GM21526 (cell line): ENCODE data around the gene ZNF770.
"Not testable (repeated sequence)": the region's sequence is repeated elsewhere in the genome, so short reads cannot be mapped to it uniquely, and the experiment has no call there.

Experiments
- ATAC-seq: cut with Tn5 transposase; IDR thresholded peaks from one replicate; pipeline ENCODE4 v1.9.1; 2021; ENCODE audit warnings: moderate library complexity; ENCODE audit not compliant: unreplicated experiment, low FRiP score

The ZNF770 gene

DNA sequence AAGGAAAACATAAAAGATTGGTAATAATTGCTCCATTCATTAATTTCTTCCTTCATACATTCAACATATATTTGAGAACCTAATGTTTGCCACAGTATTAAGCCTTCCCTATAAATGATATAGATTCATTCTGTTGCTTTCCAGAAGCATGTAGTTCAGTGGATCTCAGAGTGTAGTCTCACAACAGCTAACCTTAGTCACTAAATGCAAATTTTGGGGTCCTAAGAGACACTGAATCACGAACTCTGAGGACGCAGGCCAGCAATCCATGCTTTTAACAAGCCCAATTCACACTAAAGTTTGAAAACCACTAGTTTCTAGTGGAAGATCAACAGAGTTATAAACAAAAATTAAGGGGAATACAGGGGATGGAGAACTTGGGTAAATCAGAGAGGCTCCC lies 11.3 kb downstream of the ZNF770 start:
- ATAC-seq, result no peak

DNA sequence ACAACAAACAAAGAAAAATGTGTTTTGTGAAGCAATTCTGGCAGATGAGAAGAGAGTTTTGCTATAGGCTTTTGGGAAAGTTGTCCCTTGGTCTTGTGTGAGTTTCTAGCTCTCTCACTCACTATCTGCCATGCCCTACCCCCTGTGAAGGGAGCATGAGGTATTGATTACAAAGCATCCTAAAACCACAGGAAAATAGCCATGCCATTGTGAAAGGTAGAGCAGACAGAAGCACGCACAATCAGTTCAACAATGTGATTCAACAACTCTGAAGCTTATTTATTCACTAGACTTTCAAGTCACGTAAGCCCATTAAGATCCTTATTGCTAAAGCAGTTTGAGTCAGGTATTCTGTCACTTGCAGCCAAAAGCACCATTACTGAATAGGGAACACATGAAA lies 12.0 kb downstream of the ZNF770 start:
- ATAC-seq, result no peak

DNA sequence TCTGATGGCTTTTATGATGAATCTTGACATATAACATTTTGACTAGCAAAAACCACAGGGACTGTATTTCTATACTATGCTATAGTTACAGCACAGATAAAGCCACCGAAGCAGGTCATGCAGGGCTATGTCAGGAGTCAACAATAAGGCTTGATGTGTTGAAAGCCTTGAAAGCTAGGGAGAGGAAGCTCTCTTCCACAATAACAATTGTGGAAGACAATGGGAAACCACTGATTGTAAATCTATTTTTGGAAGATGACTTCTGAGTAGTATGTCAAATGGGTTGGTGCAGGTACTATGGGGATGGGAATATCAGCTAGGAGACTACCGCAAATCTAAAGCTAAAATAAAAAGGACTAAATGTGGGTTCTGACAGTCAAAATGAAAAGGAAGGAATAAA lies 14.6 kb downstream of the ZNF770 start:
- ATAC-seq, result no peak

DNA sequence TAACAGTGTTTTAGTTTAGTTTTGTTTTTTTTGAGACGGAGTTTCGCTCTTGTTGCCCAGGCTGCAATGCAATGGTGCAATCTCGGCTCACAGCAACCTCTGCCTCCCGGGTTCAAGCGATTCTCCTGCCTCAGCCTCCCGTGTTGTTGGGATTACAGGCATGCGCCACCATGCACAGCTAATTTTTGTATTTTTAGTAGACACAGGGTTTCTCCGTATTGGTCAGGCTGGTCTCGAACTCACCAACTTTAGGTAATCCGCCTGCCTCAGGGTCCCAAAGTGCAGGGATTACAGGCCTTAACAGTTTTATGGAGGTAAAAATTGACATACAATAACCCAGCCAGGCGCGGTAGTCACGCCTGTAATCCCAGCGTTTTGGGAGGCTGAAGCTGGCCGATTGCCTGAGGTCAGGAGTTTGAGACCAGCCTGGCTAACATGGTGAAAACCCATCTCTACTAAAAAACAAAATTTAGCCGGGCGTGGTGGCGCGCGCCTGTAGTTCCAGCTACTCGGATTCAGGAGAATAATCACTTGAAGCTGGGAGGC lies 17.9 kb downstream of the ZNF770 start:
- not testable (repeated sequence) for ATAC-seq

DNA sequence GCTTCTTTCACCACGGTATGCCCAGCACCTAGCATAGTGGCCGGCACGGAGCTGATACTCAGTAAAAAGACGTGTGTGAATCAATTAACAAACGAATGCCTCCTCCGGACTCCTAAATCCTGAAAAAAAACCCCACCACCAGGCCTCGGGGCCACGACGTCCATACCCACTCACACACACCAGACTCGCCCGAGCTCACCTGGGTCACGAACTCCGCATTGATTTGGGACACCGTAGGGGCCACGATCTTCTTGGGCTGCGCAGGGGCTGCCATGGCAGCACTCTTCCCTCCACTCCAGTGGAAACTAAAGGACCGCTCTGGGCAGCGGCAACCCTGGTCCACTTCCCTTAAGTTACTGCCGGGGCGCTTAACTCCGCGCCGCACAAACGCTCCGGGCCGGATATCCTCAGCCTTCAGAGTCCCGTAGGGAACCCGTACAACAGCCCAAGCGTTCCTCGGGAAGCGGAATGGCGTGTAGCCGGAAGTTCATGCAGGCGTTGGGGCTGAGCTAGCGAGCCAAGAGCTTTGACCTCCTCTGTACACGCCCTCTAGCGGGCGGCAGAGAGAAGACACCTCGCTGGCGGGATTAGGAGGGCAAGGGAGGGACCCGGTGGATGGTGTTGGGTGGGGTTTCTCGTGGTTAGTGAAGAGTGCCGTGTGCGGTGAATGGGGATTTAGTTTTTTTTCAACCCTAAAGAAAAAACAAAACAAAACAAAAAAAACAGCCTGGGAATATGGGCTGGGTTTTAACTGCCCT lies 18.6 kb downstream of the ZNF770 start, which contains the start of gene AQR:
Gene AQR (minus strand): TSS at position 403 of the 758 bp plus-strand sequence. CDS start 129 bp downstream, at position 274.
- ATAC-seq, result peak; percentile 97

DNA sequence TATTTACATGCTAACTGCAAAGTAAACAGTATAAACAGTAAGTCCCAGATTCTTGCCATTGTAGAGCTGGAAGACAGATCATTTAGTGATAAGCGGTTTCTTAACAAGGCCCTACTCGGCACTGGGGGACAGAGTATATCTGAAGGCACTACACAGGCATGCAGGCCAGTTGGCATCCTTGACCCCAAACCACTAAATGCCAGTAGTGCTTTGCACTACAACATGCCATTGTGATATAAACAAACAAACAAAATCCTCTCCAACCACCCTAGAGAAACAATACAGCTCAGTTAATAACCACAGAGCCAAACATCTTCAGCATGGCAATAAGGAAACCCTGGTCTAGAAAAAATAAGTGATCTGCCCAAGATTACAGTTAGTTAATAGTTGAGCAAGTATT lies 23.8 kb downstream of the ZNF770 start:
- no peak for ATAC-seq

DNA sequence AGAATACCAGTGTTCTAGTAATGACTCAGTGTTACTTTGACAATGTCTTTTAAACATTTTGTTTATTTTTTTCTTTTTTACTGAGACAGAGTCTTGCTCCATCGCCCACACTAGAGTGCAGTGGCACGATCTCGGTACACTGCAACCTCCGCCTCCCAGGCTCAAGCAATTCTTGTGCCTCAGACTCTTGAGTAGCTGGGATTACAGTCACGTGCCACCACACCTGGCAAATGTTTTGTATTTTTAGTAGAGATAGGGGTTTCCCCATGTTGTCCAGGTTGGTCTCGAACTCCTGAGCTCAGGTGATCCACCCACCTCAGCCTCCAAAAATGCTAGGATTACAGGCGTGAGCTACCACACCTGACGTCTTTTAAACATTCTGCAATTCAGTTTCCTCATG lies 34.2 kb downstream of the ZNF770 start:
- no peak for ATAC-seq

DNA sequence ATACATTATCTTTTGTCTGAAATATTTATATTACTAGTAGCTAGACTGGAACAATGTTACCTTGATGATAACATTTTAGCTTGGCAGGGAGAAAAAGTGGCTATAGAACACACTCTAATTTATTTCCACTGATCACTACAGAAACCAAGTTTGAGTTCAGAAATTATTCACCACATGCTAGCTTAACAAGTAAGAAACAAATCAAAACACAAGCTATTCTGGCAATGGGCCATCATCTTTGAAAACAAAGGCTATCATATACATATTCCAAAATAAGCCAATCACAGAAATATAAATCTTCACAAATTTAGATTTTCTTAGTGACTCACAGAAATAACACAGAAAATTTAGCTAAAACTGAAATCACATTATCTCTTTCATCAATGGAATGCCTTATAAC lies 35.6 kb downstream of the ZNF770 start:
- ATAC-seq, result no peak

DNA sequence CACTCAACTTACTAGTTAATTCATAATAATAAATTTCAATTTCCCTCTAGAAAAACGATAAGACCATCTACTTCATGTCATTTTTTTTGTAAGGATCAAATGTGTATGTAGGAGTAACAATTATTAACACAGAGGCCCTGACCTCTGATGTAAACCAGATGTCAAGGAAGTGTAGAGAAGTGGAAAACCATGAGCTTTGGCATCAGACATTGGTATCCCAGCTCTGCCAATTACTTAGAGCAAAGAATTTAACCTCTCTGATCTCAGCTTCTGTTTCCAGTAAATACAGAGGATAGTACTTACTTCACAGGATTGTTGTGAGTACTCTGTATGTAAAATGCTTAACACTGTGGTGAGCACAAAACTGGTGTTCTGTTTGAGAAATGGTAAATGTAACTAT lies 36.1 kb downstream of the ZNF770 start:
- no peak for ATAC-seq

DNA sequence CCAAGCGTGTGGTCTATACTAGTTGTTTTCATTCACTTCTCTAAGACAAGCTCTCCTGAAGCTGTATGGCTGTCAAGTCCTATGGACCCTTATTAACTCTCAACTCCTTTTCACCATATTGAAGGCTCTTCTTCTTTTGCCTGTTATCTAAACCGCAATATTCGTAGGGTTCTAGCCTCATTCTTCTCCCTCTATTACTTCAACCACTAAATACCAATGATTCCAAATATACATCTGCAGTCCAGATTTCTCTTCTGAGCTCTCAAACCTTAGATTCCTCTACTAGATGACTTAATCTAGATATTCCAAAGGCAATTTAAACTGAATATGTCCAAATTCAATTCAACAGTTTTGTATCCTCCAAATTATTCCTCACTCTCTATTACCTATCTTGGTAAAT lies 43.2 kb downstream of the ZNF770 start:
- ATAC-seq, result no peak

DNA sequence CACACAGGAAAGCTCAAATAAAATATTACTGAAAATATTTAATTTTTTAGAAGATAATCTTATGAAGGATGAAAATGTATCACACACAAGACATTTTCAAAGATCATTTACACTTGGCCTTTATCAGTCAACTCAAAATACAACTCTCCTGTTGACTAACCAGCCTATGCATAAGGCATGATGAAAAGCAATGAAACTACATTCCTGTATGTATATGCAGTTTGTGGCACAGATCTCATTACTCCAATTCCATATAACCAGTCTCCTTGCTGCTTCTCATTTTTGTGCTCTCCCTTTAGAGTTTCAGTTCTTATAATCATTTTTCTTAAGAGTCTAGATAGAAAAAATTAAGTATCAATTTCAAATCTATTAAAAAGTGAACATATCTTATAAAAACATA lies 44.4 kb downstream of the ZNF770 start:
- ATAC-seq, result no peak

DNA sequence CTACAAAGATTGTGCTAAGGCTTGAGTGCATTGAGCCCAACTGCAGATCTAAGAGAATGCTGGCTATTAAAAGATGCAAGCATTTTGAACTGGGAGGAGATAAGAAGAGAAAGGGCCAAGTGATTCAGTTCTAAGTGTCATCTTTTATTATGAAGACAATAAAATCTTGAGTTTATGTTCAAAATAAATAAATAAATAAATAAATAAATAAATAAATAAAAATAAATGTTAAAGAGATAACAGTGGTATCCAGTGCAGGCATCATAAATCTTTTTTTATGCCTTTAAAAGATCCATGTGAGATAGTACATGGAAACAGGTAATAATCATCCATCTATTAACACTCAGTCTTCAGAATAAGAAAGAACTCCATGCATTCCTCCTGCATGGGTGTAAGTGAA lies 44.8 kb downstream of the ZNF770 start:
- ATAC-seq, result not testable (repeated sequence)

DNA sequence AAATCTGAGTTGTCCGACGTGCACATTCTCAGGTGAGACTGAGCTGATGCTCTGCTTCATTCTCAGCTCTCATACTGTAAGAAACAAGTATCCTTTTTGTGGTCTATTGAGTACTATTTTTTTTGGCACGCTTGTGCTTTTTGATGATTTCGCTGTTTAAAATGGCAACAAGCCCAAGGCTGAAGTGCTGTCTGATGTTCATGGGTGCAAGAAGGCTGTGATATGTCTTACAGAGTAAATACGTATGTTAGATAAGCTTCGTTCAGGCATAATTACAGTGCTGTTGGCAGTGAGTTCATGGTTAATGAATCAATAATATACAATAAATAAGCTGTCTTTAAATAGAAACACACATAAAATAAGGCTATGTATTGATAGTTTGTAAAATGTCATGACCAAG lies 45.7 kb downstream of the ZNF770 start:
- no peak for ATAC-seq

DNA sequence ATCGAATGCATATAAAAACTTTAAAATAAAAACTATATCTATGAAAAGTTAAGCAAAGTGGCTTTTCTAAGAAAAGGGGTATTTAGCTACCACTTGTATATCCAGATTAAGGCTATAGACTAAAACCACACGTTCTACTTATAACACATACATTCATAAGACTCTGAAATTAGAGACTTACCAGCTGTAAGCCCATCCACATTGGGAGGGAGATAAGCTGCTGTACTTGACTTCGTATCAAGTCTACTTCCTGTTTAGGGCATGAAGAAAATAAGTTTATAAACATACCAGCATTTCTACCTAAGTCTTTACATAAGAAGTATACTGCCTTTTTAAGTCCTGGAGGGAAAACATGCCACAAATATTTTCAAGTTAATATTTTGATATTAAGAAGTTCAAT lies 46.3 kb downstream of the ZNF770 start:
- ATAC-seq, result no peak

DNA sequence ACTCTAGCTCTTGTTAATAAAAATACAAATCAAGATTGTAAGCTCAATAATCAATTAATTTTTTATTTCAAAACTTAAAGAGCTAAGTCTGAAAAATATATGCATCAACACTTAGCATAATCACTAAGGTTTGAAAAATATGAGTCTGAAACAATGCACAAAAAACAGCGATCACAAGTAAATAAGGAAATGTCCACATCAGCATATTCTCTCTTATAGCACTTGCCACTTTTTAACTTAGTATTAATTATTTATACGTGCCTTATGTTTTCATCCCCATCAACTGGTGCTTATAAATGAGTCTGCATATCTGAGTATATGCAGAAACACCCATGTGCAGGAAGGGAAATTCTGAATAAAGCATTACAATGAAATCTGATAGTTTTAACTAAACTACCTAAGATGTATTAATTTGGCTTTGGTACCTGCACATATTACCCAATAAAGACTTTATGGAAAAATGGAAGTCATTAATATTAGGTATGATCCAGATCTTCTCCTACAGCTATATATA lies 46.8 kb downstream of the ZNF770 start:
- no peak for ATAC-seq

DNA sequence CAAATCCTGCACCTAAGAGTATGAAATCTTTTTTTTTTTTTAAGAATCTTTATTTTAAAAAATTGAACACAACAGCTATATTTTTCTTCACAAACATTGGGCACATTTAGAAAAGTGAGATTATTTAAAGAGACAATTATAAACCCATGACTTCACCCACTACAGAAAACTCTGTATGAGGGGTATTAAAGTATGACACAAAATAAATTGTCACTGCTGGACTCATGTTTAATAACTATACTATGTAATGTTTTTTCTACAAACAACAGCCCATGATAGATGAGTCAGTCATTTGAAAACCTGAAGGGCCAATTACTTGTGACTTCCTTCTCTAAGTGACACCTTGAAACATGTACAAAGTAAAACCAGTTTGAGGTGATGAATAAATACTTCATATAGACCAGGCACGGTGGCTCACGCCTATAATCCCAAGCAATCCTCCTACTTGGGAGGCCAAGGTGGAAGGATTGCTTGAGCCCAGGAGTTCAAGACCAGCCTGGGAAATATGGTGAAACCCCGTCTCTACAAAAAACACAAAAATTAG lies 54.6 kb downstream of the ZNF770 start:
- no peak for ATAC-seq

DNA sequence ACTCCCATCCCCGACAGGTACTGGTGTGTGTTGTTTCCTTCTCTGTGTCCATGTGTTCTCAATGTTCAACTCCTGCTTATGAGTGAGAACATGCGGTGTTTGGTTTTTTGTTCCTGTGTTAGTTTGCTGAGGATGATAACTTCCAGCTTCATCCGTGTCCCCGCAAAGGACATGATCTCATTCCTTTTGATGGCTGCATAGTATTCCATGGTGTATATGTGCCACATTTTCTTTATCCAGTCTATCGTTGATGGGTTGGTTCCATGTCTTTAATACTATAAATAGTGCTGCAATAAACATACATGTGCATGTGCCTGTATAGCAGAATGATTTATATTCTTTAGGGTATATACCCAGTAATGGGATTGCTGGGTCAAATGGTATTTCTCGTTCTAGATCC lies 59.7 kb downstream of the ZNF770 start:
- not testable (repeated sequence) for ATAC-seq
